Measurements from ENCODE around the gene KLK1.
"Not testable (repeated sequence)": the region's sequence is repeated elsewhere in the genome, so short reads cannot be mapped to it uniquely, and the experiment has no call there.

The KLK1 gene

DNA sequence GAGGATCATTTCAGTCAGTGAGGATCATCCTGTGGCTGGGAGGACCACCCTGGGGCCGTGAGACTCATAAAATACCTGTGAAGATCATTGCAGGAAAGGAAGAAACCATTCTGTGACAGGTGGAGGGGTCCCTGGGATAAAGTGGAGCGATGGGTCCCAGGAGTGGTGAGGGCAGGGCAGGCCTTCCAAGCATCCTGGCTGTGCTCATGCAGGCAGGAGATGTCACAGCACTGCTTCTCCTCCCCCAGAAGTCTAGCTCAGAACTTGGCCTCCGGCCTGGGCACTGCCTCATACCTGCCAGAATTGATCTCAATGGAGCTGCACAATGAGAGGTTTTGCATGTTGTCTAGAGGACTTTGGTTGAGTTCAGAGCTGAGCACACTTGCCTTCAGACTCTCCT is 11.1 kb downstream of the KLK1 start:
- FAIRE-seq = no peak

DNA sequence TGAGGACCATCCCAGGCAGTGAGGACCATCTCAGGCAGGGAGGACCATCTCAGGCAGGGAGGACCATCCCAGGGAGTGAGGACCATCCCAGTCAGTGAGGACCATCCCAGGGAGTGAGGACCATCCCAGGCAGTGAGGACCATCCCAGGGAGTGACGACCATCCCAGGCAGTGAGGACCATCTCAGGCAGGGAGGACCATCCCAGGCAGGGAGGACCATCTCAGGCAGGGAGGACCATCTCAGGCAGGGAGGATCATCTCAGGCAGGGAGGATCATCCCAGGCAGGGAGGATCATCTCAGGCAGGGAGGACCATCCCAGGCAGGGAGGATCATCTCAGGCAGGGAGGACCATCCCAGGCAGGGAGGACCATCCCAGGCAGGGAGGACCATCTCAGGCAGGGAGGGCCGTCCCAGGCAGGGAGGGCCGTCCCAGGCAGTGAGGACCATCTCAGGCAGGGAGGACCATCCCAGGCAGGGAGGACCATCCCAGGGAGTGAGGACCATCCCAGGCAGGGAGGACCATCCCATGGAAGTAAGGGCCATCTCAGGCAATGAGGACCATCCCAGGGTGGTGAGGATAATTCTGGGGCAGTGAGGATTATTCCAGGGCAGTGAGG is 11.9 kb downstream of the KLK1 start:
- FAIRE-seq = not testable (repeated sequence)

DNA sequence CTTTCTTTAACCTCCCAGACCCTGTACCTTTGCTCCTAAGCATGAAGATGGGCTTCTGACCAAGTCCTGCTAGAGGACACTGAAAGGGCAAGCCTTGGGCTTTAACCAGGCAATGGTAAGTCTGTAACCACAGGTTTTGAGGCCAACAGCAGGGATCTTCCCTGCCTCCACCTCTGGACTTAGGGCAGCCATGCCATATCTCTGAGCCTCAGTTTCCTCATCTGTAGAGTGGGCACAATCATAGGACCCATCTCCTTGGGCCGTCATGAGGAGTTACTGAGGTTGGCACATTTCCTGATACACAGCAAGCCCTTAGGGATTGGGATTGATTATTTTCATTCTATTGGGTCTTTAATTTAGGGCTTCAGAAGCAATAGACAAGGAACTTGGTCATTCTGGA is 14.7 kb downstream of the KLK1 start:
- FAIRE-seq = no peak

DNA sequence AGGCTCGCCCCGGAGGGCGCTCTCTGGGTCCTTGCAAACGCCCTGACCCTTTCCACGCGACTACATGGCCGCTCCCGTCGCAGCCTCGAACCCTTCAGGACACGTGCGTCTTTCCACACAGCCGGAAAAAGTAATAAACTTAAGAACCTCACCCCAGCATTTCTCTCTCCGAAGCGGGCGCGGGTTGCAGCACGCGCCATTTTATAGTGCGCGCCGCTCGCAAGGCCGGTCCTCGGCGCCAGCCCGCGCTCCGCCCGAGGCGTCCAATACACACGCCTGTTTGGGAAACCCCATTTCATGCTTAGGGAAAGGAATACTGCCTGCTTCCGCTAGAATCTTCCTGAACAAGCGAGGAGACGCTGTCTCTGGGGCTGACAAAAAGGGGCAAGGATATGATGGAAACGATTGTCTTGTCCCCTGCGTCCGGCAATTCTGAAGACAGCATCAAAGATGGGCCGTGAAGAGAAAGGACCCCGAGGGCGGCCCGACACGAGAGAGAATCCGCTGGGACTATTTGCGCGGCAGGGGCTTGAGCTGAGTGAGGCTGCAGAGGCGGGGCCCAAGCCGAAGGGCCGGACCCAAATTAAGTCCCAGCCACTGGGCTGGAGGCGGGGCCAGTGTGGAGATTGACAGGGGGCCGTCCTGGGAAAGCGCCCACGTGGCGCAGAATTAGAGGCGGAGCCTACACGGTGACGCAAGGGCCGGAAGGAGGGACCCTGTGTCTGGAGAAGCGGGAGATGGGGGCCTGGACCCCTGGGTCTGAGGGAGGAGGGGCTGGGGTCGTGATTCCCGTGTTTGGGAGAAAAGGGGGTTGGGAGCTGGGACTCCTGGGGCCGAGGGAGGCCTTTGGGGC is 18.9 kb downstream of the KLK1 start:
- FAIRE-seq = peak; percentile 95

DNA sequence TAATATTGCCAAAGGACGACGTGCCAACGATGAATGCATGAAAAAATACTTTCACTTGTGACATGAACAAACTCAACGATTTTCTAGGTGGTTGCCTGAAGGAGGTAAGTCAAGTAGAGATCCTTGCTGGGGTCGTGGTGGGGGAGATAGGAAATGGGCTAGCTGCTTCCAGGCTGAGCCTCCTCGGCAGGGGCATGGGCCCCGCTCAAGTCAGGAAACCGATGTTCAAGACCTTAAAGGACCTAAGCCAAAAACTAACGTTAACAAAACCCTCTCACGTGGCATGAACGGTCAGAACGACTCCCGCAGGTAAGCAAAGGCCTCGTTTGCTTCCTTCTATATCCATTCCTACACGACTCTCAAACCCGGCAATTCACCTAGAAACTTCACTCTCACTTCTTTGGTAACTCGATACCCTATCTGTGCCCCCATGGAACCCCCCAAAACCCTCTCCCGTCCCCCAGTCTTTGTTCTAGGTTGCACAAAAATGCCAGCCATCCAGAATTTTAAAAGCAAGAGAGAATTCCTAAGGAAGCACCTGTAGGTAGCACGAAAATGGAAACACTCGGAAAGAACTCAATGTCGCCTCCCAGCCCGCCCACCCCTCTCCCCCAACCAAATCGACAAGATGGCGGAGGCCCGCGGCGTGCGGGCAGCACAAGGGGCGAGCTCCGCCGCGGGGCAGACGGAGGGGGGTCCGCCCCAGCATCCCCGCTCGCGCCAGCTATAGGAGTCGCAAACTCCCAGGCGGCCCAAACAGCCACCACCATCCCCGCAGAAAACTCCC is 19.8 kb downstream of the KLK1 start:
- FAIRE-seq = no peak

DNA sequence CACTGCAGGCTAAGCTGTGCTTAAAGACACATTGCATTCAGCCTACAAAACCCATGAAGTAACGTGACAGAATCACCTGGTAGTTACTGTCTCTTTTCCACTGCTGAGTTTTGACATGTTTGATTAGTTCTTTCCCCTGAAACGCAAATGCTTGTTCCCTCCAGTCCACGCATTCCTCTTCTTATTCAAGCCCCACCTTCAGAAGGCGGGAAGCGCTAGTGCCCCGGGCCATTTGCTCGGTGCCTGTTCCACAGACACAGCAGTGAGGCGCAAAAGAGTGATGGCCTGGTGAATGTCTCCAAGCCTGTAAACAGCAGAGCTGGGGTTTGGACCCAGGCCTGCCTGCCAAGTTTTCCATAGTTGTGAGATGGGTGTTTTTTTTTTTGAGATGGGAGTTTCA is 22.5 kb downstream of the KLK1 start:
- no peak for FAIRE-seq

DNA sequence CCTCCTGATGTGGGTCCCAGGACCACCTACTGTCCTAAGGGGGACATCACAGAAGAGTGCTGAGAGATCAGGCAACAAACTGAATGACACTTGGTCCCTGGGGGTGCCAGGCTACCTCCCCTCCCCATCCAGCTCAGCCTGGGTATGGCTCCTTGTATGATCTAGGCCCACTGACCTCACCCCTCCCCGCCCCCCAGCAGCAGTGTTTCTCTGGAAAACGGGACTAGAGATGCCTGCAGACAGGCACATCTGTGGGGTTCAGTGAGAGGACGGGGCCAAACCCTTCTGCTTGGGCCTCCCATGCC is 24.1 kb downstream of the KLK1 start:
- FAIRE-seq = no peak

DNA sequence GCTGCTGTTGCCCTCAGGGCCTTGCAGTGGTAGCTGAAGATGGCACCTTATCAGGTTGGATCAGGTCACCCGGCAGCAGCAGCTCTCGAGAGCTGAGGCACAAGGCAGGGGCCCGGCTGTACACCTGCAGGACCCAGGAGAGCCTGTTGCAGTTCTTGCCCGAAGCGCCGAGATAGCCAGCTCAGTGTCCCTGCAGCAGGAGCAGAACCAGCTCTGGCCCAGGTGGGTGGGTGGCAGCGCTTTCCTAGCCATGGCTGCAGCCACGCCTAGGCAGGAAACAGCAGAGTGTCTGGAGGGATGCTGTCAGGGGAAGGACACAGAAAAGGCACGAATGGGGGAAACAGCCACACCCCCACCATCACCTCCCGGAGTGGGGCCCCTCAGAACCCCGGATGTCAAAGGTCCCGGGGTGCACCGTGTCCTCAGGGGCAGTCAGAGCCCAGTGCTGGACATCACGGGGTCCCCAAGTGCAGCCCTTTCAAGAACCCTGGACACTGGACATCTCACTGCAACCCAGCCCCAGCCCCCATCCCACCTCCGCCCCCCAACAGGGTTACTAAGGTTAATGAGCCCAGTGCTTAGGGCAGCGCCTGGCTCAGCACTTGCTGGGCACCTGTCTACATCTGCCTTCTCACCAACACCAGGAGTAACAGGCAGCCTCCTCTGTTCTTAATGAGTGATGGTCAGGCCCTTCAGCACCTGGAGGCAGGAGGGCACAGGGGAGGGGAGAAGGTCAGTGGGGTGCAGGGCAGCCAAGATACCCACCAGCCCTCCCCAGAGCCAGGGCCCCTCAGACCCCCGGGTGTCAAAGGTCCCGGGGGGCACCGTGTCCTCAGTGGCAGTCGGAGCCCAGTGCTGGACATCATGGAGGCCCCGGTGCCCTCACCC is 24.7 kb downstream of the KLK1 start:
- FAIRE-seq = no peak

DNA sequence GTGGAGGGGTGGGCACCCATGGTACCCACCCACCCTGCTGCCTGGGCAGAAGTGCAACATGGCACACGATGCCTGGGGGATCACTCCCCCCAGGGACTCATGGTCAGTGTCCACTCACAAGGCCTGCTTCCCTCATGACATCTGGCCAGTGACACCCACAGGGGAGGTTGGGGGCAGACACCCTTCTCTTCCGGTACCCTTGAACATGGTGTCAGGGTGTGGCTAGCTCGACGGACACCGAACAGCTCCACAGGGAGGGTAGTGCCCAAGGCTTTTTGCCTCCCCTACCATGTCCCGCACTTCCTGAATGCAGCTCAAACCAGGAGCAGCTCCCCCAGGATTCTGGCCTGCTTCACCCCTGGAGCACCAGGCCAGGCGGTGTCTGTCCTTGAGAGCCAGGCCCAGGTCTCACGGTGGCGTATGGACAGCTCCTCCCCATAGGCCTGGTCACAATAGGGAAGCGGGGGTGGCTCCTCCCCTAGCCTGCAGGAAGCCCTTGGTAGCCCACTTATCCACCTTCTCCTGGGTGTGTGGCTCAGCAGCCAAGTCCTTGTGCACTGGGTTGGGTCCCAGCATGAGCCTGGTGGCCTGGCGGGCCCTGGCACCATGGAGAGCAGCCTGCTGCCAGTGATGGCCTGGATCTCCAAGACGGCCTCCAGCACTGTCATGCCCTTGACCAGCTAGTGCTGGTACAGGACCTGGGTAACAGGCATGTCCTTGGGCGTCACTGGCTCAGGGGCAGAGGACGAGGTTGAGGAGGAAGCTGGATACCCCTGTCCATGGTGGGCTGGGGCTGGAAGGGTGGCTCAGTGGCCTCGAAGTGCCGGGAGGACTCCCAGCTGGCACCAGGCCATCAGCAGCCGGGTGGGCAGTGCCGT is 25.6 kb downstream of the KLK1 start:
- FAIRE-seq = no peak

DNA sequence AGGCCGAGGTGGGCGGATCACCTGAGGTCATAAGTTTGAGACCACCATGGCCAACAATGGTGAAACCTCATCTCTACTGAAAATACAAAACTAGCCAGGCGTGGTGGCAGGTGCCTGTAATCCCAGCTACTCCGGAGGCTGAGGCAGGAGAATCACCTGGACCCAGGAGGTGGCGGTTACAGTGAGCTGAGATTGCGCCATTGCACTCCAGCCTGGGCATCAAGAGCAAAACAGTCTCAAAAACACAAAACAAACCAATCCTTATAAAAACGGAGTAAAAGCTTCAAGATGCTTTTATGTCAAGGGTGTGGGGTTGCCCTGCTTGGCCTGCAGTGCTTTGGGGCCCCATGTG is 26.2 kb downstream of the KLK1 start:
- no peak for FAIRE-seq

DNA sequence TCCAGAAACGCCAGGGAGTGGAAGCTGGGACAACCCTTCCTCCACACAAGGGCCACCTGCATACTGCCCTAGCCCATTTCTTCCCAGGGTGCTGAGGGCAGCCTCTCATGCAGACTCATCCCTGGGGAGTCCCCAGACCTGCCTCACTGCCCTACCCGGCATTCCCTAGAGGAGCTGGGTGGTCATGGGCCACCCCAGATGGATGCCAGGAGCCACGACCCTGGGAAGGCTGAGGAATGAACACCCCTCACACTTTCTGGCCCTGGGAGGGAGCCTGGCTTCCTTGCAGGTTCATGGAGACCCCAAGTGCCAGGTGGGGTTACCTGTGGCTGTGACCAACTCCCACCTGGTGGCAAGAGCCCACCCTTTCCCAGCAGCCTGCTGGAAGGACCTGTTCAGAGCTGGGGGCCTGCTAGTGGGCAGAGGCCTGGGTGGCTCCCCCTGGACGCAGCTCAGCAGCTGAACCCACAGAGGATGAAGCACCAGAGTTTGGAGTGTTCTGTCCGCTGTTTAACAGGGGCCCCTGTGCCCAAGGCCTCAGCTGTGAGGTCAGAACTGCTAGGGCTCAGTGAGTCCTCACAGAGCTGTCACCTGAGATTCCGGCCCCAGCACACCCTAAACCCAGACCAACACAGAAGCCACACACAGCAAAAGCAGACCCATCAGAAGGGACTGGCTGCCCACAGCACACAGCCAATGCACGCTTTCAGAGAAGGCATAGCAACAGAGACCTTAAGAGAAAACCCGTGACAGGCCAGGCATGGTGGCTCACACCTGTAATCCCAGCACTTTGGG is 26.8 kb downstream of the KLK1 start:
- FAIRE-seq = no peak

DNA sequence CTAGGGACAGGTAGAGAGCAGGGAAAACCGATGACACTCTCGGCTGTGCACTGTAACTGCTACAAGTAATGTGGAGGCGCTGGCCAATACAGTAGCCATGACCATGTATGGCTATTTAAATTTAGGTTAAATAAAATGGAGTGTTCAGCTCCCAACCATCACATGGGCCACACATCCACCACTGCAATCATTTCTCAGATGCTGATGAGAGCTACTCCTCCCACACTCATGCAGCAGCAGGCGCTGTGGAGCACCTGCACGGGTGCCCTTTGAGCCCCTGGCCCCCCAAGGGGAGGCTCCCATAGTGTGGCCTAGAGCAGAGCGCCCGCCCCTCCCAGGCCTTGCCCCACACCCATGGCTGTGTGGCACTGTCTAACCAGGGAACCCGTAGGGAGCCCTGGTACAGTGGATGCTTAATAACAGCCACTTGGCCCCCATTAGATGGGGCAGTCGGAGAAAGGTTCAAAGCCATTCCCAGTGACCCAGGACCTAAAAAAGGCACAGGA is 27.4 kb downstream of the KLK1 start:
- FAIRE-seq = no peak

DNA sequence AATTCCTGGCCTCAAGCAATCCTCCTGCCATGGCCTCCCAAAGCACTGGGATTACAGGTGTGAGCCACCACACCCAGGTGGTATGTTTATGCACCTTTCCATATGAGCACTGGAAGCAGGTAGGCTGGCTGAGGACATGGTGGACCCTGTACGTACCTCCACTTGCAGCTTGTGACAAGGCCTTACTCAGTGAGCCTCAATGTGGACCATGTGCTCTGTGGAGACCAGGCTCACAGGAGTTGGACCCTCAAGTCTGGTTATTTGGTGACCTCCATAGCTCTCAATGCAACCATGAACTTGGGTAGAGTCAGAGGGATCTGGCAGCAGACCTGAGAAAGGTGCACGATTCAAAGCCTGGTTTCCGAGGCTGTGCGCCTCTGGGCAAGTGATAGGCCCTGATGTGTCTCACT is 27.9 kb downstream of the KLK1 start:
- no peak for FAIRE-seq

DNA sequence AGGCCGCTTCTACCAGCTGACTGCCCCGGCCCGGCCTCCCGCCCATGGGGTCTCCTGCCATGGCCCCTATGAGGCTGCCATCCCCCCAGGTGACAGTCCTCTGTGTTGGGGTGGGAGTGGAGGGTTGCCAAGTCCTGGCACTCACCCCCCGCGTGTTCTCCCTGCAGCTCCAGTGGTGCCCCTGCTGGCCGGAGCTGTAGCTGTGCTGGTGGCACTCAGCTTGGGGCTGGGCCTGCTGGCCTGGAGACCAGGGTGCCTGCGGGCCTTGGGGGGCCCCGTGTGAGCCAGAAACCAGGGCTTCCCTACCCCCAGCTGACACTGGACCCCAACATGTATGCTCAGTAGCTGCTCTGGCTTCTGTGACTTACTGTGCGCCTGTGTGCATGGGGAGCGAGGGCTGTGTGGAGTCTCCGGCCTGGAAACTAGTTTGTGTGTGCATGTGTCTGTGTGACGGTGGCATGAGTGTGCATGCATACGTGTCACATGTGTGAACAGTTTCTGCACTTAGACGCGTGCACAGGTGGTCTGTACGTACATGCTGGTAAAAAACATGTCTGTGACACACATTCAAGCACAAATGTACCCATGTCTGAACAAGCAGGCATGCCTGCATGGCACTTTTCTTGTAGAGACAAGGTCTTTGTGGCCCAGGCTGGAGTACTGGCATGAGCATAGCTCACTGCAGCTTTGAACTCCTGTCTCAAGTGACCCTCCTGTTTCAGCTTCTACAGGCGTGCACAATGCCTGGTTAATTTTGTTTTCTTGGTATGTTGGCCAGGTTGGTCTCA is 28.5 kb downstream of the KLK1 start:
- FAIRE-seq = no peak

DNA sequence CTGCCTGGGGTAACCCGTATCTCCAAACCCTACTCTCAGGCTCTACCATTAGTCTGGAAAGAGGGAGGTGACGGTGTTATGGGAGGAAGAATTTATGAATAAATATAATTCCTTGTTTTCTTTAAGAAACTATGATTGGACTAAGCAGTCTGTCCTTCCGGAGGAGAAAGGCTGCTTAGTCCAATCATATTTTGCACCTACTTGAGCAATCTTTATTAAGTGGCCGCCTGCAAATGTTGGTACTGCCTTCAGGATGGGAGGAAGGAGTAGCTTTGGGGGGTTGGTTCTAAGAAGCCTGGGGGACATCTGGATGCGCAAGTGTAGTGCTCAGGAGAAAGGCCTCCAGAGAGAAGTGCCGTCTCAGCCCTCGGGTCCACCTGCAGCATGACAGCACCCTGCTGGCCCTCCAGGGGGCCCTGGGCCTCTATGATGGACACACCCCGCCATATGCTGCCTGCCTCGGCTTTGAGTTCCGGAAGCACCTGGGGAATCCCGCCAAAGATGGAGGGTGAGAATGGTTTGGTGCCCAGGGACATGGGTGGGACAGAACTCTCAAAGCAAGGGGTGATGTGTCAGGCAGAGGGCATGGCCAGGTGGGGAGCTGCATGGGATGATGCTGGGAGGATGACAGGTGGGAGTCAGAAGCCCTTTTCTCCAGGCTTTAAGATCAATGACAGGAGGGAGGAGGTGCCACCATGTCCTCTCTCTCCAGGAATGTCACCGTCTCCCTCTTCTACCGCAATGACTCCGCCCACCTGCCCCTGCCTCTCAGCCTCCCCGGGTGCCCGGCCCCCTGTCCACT is 29.3 kb downstream of the KLK1 start:
- no peak for FAIRE-seq

DNA sequence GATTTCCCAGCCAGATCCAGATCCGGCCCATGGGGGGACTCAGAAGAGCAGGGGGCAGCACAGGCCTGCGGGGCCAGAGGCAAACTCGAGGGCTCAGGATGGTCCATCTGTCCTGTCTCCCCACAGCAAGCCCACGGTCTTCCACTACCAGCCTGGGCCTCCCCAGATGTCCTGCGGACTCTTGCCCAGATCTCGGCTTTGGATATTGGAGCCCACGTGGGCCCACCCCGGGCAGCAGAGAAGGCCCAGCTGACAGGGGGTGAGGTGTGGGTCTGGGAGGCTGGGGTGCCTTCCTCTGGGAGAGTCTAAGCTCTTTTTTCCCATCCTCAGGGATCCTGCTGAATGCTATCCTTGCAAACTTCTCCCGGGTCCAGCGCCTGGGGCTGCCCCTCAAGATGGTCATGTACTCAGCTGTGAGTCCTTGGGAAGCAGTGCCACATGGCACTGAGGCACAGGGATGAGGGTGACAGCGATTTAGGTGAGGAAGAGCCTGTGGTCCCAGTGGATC is 30.0 kb downstream of the KLK1 start:
- no peak for FAIRE-seq

DNA sequence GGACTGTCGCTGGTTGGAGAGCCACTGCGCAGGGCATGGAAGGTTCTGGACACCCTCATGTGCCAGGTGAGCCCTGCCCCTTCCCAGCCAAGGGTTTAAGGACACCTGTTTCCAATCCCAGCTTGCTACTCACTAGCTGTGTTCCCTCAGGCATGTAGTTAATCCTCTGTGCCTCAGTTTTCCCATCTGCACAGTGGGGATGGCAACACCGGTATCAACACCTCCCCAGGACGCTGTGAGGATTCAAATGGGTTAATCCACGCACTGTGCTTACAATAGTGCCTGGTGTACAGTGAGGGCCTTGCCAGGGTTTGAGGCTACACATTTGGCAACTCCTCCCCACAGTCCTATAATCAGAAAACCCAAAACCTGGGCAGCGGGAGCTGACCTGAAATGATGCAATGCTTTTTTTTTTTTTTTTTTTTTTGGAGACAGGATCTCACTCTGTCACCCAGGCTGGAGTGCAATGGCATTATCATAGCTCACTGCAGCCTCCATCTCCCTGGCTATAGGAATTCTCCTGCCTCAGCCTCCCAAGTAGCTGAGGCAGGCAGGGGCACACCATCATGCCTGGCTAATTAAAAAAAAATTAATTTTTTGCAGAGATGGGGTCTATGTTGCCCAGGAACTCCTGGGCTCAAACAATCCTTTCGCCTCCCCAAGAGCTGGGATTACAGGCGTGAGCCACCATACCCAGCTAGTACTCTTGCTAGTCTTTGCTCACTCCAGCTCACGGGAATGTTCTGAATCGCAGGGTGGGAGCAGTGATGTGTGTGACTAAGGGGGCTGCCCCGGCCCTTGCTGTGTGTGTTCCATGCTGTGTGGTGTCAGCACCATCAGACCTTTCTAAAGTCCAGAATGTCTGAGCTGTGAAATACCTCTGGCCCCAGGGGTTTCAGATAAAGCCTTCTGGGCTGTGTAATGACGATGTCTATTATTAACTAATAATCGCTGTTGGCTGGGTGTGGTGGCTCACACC is 31.0 kb downstream of the KLK1 start:
- no peak for FAIRE-seq
